GM21529 (cell line): ENCODE measurements around the gene YEATS4.

Experiments used
- ATAC-seq: cut with Tn5 transposase; IDR thresholded peaks from one replicate; pipeline ENCODE4 v1.9.1; 2021; ENCODE audit not compliant: unreplicated experiment

Gene YEATS4

GRCh38 chr12:69341328-69341727 lies 18.2 kb upstream of the YEATS4 start:
- no peak for ATAC-seq

GRCh38 chr12:69342421-69342820 lies 17.1 kb upstream of the YEATS4 start:
- ATAC-seq, result no peak

- no peak for ATAC-seq
These were observed 16.2 kb upstream of the YEATS4 start for GRCh38 chr12:69343357-69343756.

- ATAC-seq, result no peak
These were observed 15.5 kb upstream of the YEATS4 start for GRCh38 chr12:69343885-69344612.

GRCh38 chr12:69345077-69345476 lies 14.5 kb upstream of the YEATS4 start:
- ATAC-seq, result no peak

GRCh38 chr12:69345742-69346141 lies 13.8 kb upstream of the YEATS4 start:
- ATAC-seq, result no peak

- no peak for ATAC-seq
These were observed 11.2 kb upstream of the YEATS4 start, which contains the start of gene LYZ for GRCh38 chr12:69348162-69348938. Gene LYZ, plus strand, starts transcription at chr12:69348381. Its CDS starts 28 bp downstream, at chr12:69348409.

- ATAC-seq, result no peak
These were observed 9.4 kb upstream of the YEATS4 start for GRCh38 chr12:69350002-69350626.

GRCh38 chr12:69350777-69351176 lies 8.8 kb upstream of the YEATS4 start:
- no peak for ATAC-seq

- no peak for ATAC-seq
These were observed 7.9 kb upstream of the YEATS4 start for GRCh38 chr12:69351462-69352236.

GRCh38 chr12:69352904-69353303 lies 6.6 kb upstream of the YEATS4 start:
- no peak for ATAC-seq

- no peak for ATAC-seq
These were observed 5.4 kb upstream of the YEATS4 start for GRCh38 chr12:69354172-69354555.

- ATAC-seq, result no peak
These were observed 4.9 kb upstream of the YEATS4 start for GRCh38 chr12:69354556-69355187.

GRCh38 chr12:69355363-69356028 lies 4.0 kb upstream of the YEATS4 start:
- no peak for ATAC-seq

GRCh38 chr12:69360348-69360672 lies 767 bp downstream of the YEATS4 start:
- no peak for ATAC-seq

- ATAC-seq, result no peak
These were observed 7.3 kb downstream of the YEATS4 start for GRCh38 chr12:69366796-69367195.

GRCh38 chr12:69368171-69368570 lies 8.6 kb downstream of the YEATS4 start:
- ATAC-seq, result no peak

- ATAC-seq, result no peak
These were observed 23.5 kb downstream of the YEATS4 start for GRCh38 chr12:69383074-69383473.

- no peak for ATAC-seq
These were observed 25.5 kb downstream of the YEATS4 start for GRCh38 chr12:69385038-69385437.

GRCh38 chr12:69386921-69387320 lies 27.4 kb downstream of the YEATS4 start:
- no peak for ATAC-seq
